HG02588 (cell line): ENCODE data around the gene ENGASE.

ENCODE experiments used
- ATAC-seq: cut with Tn5 transposase; IDR thresholded peaks from one replicate; pipeline ENCODE4 v1.9.1; 2021; ENCODE audit warnings: mild to moderate bottlenecking, moderate library complexity; ENCODE audit not compliant: unreplicated experiment

The ENGASE gene

GRCh38 chr17:79039171-79039570, 35.5 kb upstream of the ENGASE start:
- no peak for ATAC-seq

- ATAC-seq = no peak
Observed at GRCh38 chr17:79039886-79040285, 34.7 kb upstream of the ENGASE start.

- no peak for ATAC-seq
Observed at GRCh38 chr17:79041041-79041570, 33.5 kb upstream of the ENGASE start.

GRCh38 chr17:79041723-79042420, 32.8 kb upstream of the ENGASE start:
- no peak for ATAC-seq

- ATAC-seq = no peak
Observed at GRCh38 chr17:79042421-79043190, 32.0 kb upstream of the ENGASE start.

GRCh38 chr17:79043191-79043930, 31.3 kb upstream of the ENGASE start:
- no peak for ATAC-seq

- no peak for ATAC-seq
Observed at GRCh38 chr17:79043931-79044320, 30.7 kb upstream of the ENGASE start.

GRCh38 chr17:79044462-79044861, 30.2 kb upstream of the ENGASE start:
- ATAC-seq = no peak

GRCh38 chr17:79045001-79045729, 29.5 kb upstream of the ENGASE start:
- no peak for ATAC-seq

GRCh38 chr17:79045842-79046196, 28.8 kb upstream of the ENGASE start:
- no peak for ATAC-seq

- ATAC-seq = no peak
Observed at GRCh38 chr17:79046197-79046915, 28.3 kb upstream of the ENGASE start.

- ATAC-seq = no peak
Observed at GRCh38 chr17:79046916-79047280, 27.7 kb upstream of the ENGASE start.

- ATAC-seq = no peak
Observed at GRCh38 chr17:79047291-79047920, 27.2 kb upstream of the ENGASE start.

- ATAC-seq = no peak
Observed at GRCh38 chr17:79047923-79048825, 26.4 kb upstream of the ENGASE start.

- no peak for ATAC-seq
Observed at GRCh38 chr17:79048826-79049755, 25.5 kb upstream of the ENGASE start.

GRCh38 chr17:79049821-79050220, 24.8 kb upstream of the ENGASE start:
- ATAC-seq = no peak

GRCh38 chr17:79050551-79050950, 24.1 kb upstream of the ENGASE start:
- no peak for ATAC-seq

- ATAC-seq = no peak
Observed at GRCh38 chr17:79051306-79051705, 23.3 kb upstream of the ENGASE start.
